GM18909 (cell line): ENCODE measurements around the gene HOXC9.

Source experiments
- ATAC-seq: cut with Tn5 transposase; IDR thresholded peaks from one replicate; pipeline ENCODE4 v1.9.1; 2021; ENCODE audit warnings: mild to moderate bottlenecking; ENCODE audit not compliant: unreplicated experiment, poor library complexity

HOXC9 gene

DNA sequence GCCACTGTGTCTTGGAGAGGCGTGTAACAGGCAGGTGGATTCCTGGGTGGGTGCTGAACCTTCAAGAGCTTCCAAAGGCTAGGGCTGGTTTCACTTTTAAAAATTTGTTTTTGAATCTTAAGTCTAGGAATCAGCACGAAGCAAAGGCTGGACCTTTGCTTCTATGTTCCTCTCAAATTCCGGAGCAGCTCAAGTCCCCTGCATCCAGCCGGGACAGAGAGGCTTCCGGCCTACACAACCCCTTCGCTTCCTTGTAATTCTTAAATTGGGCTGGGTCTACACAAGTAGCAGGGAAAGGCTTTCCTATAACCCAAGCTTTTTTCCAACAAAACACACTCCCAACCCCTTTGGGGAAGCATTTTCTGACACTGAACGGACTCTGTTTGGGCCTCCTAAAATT, 37.0 kb upstream of the HOXC9 start:
- ATAC-seq: no peak

DNA sequence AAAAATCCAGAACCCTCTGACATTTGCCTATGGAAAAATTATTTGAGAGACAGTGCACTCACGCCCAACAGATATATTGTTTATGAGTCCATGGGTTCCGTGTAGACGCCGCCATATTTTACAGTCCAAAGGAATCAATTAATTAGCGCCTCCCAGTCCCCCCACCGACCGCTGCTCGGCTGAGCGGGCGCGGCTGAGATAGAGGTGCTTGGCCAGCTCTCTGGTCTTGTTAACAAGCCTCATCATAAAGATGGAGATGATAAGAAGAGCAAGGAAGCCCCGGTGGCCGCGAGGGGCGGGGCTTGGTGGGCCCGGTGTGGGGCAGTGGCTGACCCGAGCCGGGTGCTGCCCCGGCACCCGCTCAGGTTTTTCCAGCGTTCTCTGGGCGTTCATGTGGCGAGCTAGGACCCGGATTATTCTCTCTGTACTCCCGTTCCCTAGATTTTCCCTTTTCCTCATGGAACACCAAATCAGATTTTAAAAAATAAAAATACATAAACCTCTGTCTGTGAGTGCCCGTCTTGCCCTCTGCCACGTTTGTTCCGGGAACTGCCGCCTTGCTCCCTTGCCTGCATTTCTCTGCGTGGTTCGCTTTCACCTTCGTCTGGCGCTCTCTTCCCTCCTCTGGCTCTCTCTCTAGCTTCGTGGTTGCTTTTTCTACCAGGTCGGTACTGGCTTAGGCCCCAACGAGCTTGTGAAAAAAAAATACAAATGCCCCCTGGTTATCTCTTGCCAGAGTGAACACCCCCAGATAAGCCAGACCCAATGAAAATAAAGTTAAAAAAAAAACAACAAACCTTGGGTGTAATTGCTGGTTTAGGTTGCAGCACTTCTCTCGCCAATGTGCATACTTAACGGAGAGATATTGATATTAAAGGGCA, 36.3 kb upstream of the HOXC9 start:
- ATAC-seq: no peak

DNA sequence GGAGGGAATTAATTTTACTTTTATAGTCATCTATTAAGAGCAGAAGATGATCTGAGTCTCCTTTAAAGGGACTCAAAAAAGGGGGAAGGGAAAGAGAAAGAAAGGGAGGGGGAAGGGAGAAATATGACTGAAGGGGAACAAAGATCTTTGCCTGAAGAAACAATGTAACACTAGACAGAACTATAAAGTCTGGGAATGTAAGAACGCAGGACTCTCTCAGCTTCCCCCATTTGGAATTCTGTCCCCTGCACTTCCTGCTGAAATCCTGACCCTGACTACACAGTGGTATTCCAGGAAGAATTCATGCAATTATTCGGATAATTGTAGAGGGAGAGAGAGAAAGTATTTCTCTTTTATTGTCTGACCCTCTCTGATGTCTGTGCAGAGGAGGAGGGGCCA, 35.6 kb upstream of the HOXC9 start:
- ATAC-seq: no peak

DNA sequence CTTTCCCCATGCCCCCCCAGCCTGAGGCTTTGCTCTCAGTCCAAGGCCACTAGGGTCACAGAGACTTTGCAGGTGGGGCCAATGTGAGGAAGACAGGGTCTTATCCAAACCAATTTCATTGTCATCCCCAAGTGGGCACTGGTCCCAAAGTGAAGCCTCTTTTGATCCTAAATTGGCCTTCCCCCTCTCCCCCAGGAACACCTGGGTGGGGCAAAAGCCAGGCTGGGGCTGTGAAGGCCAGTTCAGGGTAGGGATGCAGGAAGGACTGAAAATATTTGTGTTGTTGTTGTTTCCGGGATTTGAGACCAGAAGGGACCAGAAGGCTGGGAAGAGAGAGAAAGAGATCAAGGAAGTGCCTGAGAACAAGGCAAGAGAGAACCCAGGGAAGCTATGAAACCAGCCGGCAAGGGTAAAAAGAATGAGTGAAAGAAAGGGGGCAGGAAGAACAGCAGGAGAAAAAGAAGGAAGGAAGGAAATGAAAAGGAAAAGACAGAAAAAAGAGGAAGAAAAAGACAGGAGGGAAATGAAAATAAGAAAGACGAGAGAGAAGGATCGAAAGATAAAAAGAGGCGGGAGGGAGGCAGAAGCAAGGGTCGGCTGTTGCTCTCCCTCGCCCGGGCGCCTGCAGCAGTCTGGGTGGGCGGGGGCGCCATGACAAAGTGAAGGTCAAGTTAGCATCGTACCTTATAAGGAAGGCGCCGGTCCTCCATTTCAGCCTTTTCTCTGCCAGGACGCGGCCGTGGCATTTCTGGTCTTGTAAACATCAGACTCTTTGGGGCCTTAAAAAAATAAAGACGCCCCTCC, 34.5 kb upstream of the HOXC9 start:
- no peak for ATAC-seq

DNA sequence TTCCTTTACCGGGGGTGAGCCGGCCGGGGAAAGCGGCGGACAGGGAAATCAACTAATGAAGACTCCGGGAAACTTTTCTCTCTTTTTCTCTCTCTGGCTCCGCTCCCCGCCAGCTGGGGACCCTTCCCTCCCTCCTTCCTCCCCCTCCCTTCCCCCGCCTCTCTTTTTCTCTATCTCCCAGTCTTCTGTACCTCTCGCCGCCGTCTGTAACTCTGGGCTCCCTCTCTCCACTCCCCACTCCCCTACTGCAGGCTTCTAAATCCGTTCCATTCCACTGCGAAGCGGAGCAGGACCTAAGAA, 33.9 kb upstream of the HOXC9 start:
- ATAC-seq: no peak

DNA sequence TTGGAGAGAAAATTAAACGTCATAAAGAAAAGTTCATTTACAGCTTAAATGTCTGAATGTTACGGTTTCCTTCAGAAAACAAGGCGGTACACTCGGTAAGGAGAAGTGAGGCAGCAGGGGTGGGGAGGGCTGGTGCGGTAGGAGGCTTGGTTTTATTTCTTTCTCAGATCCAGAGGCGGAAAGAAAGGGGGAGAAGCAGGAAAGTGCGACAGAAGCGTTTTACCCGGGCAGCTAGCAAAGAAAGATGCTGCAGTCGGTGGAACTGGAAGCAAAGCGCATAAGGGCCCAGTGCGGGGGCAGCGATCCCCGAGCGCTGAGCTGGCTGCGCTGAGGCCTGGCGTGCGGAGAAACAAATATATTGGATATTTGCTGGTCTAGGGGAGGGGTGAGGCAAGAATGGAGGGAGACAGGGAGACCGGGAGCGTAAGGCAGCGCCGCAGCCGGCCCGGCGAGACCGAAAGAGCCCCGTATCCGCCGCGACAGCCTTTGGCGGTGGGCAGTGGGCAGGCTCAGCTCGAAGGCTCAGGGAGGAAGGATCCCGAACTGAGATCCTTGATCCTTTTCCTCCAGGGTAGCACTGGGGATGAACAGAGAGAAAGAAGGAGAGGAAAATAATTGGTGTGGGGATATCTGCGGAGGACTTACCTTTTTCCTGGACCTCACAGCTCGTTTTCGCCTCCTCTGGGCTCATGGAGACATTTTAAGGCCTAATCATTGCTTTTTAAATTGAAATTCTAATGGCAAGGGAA, 33.4 kb upstream of the HOXC9 start:
- no peak for ATAC-seq

DNA sequence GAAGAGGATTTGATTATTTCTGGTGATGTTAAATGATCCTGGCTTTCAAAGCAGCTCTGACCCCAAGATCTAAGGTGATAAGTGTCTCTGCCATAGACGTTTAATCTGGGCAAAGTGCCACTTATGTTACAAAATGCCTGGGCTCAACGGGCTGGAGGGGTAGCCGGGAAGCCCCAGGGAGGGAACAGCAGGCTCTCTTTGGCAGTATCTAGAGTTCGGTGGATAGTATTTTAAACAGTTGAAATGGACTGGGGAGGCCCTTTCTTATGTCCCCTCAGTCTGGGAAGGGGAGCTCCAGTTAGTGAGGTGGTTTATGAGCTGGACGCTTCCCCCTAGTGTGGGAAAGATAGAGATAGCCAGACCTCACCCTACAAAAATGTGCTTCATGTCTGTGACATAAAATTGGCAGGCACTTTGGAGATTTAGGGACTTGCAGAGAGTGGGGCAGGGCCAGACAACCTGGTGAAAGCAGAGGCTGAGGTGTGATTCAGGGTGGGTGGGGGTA, 32.5 kb upstream of the HOXC9 start:
- no peak for ATAC-seq

DNA sequence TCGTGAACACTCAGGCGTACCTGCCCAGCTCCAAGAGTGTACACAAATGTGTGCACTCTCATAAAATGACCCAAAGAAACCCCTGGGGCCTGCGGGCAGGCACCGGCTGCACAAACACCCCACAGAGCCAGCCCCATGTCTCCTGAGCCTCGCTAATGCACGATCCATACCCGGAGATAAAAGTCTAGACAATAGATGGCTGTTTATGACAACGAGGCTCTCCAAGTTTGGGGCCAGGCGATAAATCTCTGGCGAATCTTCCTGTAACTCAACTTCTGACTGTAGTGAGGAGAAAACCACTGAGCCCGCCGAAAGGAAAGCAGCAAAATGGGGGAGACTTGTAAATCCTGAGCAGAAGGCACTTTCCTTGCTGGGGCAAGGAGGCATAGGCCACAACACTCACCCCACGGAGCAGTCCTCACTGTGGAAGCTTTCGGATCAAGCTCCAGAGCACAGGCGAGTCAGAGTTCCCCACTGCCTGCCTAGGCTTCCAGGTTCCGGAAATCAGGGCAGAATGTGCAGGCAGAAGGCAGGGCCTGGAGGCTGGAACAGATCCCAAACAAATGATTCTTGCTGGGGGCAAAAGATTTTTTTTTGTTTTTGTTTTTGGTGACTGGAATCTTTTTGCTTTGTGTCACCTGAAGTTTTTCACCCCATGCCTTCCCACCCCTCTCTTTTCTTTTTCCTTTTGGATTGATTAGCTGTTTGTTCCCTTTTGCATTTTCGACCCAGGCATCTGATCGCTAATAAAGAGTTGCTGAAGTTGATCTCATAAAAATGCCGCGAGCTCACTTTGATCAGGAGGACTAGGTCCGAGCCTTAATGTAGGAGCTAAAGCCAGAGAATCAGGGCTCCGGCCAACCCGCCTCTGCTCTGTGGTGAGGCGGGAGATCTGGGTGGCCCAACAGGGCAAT, 31.5 kb upstream of the HOXC9 start:
- ATAC-seq: no peak

DNA sequence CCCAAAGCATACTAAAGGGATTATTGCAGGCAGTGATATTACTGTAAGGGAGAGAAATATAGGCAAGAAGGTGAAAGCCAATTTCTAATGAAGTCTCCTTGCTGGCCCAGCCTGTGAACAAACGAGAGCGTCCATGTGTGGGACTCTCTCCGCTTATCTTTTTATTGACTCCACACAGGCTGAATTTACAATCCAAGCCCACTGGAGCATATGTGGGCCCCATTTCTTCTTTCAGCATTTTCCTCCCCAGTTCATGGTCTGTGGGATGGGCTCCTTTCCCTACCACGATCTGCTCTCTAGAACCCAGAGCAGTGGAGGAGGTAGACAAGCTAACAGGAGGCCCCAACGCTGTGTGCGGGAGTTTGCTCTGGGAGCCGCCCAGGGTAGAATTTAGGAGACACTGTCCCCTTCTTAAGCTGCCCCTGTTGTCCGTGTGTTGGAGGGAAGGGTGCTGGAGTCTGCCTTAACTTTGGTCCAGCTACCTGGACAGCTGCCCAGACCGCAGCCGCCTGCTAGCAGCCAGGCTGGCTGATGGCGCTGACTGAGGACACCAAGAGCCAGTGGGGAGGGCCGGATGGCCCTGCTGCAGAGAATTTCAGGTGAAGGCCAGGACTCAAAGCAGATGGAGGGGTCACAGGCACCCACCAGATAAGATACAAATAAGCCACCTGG, 30.2 kb upstream of the HOXC9 start:
- no peak for ATAC-seq

DNA sequence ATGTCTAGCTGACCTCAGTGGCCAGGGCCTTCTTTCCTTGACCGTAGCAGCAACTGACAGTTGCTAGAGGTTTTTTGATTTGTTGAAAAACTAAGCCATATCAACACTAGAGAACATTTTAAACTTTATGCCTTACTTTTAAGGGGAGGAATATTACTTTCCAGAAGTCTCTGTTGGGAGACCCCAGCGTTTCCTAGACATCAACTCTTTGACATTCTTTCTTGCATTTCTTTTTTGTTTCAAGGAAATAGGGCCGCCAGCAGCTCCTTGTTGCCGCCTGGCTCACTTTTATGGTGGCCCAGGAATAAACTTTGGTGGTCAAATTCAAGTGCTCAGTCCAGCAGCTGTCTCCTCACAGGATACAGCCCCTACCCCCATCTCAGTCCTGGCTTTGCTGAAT, 29.5 kb upstream of the HOXC9 start:
- ATAC-seq: no peak

DNA sequence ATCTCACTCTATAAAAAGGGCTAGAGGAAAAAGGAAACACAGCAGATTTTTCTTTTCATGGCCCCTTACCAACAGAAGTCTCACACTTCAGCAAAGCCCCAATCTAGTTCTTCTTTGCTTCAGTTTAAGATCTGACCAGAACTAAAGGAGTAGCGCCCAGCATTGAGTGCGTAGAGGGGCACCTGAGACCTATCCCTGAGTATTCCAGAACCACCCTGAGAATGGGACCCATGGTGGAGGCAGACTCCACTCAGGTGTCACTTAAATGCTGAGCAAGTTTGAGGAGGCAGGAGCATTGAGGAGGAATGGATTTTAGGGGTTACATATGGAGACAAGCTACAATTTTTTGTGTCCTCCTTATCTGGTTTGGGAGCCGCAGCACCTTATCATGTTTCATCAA, 28.8 kb upstream of the HOXC9 start:
- no peak for ATAC-seq

DNA sequence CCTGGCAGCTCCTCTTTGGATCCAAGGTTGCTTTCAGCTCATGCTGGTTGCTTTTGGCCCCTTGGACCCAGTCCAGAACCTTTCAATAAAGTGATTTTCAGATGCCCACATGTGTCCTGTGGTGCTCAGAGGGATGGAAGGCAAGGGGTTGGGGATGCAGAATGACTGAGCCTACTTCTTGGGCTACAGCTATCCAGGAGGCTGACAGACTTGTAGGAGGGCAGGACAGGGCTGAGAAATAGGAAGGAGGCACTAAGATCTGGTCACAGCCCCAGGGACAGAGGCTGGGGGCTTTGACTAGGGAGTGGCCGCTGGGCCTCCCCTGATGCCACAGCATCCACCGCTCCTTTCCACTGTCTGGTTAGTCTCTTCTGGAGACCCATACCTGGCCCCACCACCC, 28.3 kb upstream of the HOXC9 start:
- no peak for ATAC-seq

DNA sequence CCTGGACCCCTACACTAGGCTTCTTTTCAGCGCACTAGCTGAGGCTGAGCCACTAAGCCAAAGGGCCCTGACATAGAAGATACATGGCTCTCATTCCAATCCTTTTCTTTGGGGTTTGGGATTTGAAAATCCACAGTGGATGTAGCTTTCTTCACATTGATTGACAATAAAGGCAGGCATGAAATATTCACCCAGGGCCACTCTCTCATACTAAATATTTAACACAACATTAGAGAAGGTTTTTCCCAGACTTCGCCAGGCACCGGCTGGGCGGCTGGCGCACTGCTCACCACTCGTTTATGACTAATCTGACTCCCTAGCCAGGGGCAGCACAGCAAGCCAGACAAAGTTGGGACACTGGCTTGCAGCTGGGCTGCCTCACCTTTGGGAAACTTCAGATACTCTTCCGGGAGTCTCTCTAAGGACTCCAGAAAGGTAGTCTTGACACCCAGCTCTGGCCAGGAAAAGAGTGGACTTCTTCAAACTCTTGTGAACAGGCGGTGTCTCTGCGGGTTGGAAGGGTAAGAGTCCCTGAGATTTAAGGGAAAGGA, 27.7 kb upstream of the HOXC9 start:
- ATAC-seq: no peak

DNA sequence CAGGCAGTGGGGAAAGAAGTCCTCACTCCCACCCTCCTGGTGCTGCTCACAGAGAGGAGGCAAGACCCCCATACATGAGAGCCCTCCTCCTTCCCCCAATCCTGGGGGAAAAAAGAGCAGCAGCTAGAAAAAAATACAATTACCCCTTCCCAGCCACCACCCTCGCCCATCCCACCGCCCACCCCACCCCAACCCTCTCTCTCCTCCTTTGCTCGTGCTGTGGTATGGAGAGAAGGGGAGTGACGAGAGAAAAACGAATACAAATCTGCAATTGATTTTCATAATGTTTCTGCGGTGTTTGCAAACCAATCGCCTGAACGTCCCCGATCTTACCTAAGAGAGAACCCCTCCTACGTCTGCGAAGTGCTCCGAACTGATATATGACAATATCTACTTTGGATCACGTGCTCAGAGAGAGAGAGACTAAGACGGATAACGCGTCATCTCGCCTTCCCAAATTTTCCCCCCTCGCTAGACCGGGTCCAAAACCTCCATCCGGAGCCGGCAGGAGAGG, 27.2 kb upstream of the HOXC9 start, which contains the start of gene HOXC11:
Gene HOXC11 (plus strand): TSS at position 405 of the 514 bp plus-strand sequence. CDS start 116 bp downstream, outside the sequence.
- ATAC-seq: no peak

DNA sequence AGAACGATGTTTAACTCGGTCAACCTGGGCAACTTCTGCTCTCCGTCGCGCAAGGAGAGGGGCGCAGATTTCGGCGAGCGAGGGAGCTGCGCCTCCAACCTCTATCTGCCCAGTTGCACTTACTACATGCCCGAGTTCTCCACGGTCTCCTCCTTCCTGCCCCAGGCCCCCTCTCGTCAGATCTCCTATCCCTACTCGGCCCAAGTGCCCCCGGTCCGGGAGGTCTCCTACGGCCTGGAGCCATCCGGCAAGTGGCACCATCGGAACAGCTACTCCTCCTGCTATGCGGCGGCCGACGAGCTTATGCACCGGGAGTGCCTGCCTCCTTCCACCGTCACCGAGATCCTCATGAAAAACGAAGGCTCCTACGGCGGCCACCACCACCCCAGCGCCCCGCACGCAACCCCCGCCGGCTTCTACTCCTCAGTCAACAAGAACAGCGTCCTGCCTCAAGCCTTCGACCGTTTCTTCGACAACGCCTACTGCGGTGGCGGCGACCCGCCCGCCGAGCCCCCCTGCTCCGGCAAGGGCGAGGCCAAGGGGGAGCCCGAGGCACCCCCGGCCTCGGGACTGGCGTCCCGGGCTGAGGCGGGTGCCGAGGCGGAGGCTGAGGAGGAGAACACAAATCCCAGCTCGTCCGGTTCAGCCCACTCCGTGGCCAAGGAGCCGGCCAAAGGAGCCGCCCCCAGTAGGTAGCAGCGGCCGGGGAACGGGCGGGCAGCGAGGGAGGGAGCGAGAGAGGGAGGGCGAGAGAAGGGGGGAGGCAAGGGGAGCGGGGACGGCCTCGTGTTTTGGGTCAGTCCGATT, 26.5 kb upstream of the HOXC9 start:
- no peak for ATAC-seq

DNA sequence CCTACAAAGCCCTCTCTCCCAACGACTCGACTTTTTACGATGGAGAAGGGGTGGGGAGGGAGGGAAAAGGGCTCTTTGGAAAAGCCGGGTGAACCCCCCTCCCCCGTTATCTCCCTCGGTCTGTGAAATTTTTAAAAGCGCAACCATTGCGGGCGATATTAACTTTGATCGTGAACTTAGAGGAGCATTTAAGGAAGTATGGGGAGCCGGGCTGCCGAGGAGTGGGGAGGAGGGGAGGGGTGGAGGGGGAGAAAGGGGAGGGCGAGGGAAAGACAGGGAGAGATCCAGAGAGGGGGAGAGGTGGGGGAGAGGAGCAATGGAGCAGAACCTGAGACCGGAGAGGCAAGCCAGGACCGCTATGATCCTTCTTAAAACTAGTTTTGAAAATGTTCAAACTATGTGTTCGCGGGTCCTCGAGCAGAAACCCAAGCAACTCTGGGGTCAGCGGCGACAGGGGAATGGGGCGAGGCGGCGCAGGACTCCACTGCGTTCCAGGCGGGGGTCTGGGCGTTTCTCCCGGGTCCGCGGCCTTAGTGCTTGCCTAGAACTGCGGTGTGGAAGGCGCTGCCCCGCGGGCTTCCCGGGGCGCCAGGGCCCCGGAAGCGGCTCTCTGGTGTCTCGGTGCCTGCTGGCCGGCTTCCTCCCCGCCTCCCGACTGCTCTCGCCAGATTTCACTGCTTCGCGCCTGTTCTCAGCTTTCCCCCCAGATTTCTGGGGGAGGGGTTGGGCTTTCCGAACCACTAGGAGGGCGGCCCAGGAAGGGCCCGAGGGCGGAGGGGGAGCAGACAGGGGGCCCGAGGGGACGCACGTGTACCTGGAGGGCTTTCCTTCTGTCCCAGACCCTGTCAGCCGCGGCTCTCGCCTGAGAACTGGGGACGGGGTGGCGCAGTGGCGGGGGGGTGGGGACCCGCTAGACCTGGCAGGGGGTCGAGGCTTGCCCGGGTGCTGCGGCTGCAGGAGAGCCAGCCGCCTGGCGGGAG, 25.6 kb upstream of the HOXC9 start, which contains the start of gene HOTAIR:
Gene HOTAIR (minus strand): TSS at position 871 of the 980 bp plus-strand sequence.
- no peak for ATAC-seq

DNA sequence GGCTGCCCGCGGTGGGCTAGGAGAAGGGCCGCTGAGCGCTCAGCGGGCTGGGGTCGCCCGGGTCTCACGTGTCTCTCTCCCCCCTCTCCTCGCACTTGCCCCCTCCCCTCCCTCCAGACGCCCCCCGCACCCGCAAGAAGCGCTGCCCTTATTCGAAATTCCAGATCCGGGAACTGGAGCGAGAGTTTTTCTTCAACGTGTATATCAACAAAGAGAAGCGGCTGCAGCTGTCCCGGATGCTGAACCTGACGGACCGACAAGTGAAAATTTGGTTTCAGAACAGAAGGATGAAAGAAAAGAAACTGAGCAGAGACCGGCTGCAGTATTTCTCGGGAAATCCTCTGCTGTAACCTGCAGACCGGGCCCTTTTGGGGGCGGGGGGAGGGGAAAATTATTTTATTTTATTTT, 24.9 kb upstream of the HOXC9 start:
- no peak for ATAC-seq
